ENCODE data around the gene FBXO24. TPM values are rescaled to one million over a fixed set of nuclear protein-coding genes. Genes with fewer than 3 reads are reported as not detected.
A peak's percentile ranks its signal among the peaks of the same experiment; 100 is the strongest.

FBXO24 gene
- total RNA-seq, 4 donors from 2014 or later = 0.30 to 2.2 (median 0.84) TPM; not detected in 1

GRCh38 chr7:100626530-100627237 lies 40.6 kb downstream of the FBXO24 start:
- DNase-seq (ENCODE audit: low spot score in 2 of 2) = peak; percentile 57 to 69
- Histone ChIP-seq H3K4me1 (peaks cover 0 to 12% (median 8%) of the 10 kb centered on the region in 4 donors), H3K4me3 (peak overlapping the region in 3 of 4 donors; percentile 16 to 40 (median 39)), H3K36me3 (peaks cover 0 to under 1% (median 0%) of the 10 kb centered on the region in 3 donors), H3K9me3 (no peaks in the 10 kb centered on the region), H3K27me3 (no peaks in the 10 kb centered on the region), H3K27ac (peak overlapping the region in 2 of 4 donors; percentile 52 to 71)
- TF ChIP-seq EP300 (IDR thresholded peaks at IDR 0.05) (no peak), POLR2A (IDR thresholded peaks at IDR 0.05) (peak in 1 of 2 donors; percentile 11)
- TF ChIP-seq, protein P1, sequence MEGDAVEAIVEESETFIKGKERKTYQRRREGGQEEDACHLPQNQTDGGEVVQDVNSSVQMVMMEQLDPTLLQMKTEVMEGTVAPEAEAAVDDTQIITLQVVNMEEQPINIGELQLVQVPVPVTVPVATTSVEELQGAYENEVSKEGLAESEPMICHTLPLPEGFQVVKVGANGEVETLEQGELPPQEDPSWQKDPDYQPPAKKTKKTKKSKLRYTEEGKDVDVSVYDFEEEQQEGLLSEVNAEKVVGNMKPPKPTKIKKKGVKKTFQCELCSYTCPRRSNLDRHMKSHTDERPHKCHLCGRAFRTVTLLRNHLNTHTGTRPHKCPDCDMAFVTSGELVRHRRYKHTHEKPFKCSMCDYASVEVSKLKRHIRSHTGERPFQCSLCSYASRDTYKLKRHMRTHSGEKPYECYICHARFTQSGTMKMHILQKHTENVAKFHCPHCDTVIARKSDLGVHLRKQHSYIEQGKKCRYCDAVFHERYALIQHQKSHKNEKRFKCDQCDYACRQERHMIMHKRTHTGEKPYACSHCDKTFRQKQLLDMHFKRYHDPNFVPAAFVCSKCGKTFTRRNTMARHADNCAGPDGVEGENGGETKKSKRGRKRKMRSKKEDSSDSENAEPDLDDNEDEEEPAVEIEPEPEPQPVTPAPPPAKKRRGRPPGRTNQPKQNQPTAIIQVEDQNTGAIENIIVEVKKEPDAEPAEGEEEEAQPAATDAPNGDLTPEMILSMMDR (IDR thresholded peaks at IDR 0.05) = no peak
- 4 to 7% methylated on average over 19 to 31 of the region's 37 CpGs for WGBS, 2 donors

DNA sequence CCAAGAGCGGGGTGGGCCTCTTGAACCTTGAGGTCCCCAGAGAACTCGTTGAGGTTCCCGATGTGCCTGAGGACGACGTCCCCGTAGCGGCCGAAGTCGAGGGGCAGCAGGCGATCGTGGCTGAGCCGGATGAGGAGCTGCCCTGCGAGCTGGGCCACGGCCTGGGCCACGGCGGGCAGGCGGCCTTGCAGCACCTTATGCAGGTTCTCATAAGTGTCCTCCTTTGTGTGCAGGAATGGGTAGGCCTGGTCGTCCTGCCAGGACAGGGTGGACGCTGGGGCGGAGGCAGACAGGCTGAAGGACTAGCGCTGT lies 41.1 kb downstream of the FBXO24 start:
- Histone ChIP-seq H3K4me1 (peaks cover 0 to 12% (median 8%) of the 10 kb centered on the region in 4 donors), H3K9me3 (no peaks in the 10 kb centered on the region), H3K36me3 (no peaks in the 10 kb centered on the region), H3K27ac (no peak overlapping the region), H3K4me3 (no peak overlapping the region), H3K27me3 (peaks cover 0 to 4% of the 10 kb centered on the region in 2 donors)
- WGBS, 2 donors = 83 to 88% methylated on average over 21 of the region's 21 CpGs
- no peak for DNase-seq (ENCODE audit: low spot score in 2 of 2)
- TF ChIP-seq, protein P1 (IDR thresholded peaks at IDR 0.05) = no peak
- TF ChIP-seq POLR2A (IDR thresholded peaks at IDR 0.05) (no peak), EP300 (IDR thresholded peaks at IDR 0.05) (no peak)

- no peak overlapping the region for H3K27ac ChIP-seq
- TF ChIP-seq EP300 (IDR thresholded peaks at IDR 0.05) (no peak), POLR2A (IDR thresholded peaks at IDR 0.05) (no peak)
- TF ChIP-seq, protein P1 (IDR thresholded peaks at IDR 0.05) = no peak
- H3K4me1 ChIP-seq = peaks cover 0 to 27% (median 13%) of the 10 kb centered on the region in 4 donors
- no peak overlapping the region for H3K4me3 ChIP-seq
- WGBS, 2 donors = 75 to 80% methylated on average over 10 to 11 of the region's 11 CpGs
- H3K9me3 ChIP-seq = no peaks in the 10 kb centered on the region
- H3K27me3 ChIP-seq = peaks cover 0 to 22% of the 10 kb centered on the region in 2 donors
- no peaks in the 10 kb centered on the region for H3K36me3 ChIP-seq
- DNase-seq (ENCODE audit: low spot score in 2 of 2) = no peak
Measured at GRCh38 chr7:100629117-100629716, 43.1 kb downstream of the FBXO24 start.

GRCh38 chr7:100630066-100630465 lies 43.9 kb downstream of the FBXO24 start:
- 89 to 92% methylated on average over 4 of the region's 4 CpGs for WGBS, 2 donors
- Histone ChIP-seq H3K36me3 (no peaks in the 10 kb centered on the region), H3K4me1 (peaks cover 0 to 27% (median 13%) of the 10 kb centered on the region in 4 donors), H3K27me3 (peaks cover 0 to 22% of the 10 kb centered on the region in 2 donors), H3K9me3 (no peaks in the 10 kb centered on the region), H3K4me3 (no peak overlapping the region), H3K27ac (no peak overlapping the region)
- no peak for DNase-seq (ENCODE audit: low spot score in 2 of 2)
- TF ChIP-seq, protein P1 (IDR thresholded peaks at IDR 0.05) = no peak
- TF ChIP-seq EP300 (IDR thresholded peaks at IDR 0.05) = no peak
- no peak for TF ChIP-seq POLR2A (IDR thresholded peaks at IDR 0.05)
